GM21390 (cell line): ENCODE data around the gene PDE4D.

Experiments
- ATAC-seq: cut with Tn5 transposase; IDR thresholded peaks from one replicate; pipeline ENCODE4 v1.9.1; 2021; ENCODE audit not compliant: unreplicated experiment

PDE4D gene

DNA sequence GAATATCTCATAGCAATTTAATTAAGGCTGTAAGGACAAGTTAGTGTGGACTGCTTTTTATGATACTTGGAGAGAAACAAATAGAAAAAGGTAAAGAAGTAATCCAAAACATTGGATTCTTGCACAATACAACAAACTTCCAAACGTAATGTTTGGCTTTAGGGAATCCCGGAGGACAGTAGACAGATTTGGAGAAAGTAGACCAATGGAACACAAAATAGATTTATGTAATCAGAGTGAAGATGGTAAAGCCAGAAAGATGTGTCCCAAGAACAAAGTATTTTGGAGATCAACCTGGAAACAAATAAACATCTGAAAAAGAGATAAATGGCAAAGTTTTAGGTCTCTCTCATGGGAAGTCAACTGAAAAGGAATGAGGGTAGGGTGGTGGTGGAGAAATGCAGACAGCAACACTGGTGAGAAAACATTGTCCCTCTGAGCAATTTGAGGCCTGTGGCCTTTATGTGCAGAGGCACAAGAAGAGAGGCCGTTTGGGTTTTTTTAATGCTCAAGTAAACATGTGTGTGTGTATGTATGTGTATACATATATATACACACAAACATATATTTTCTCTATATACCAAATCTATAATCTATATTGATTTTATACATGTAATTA lies 620.6 kb downstream of the PDE4D start:
- no peak for ATAC-seq

DNA sequence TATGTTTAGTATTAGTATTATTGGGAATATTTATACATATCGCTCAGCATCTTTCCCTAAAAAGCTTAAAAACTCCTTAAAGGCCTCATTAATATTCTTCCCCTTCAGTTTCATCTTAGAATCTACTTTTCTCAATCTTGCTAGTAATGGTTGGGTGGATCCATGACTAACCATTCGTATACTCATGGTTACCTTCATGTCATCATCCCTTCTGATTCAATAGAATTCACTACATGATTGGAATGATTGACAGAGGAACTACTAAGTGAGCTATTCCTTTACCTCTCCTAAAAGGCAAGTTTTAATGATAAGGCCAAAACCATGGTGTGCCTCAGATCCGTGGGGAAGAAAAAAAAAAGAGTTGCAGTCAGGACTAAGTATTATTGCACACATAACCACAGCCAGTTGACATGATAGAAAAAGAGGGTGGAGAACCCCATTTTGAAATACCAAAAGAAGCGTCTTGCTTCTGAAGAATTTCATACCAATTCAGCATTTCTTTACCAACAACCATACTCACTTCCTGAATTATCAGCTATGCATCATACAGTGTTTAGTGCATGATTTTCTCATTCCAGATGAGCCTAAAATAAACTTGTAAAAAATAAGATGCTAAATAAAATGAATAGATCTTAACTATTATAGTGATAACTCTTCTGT lies 624.6 kb downstream of the PDE4D start:
- no peak for ATAC-seq

DNA sequence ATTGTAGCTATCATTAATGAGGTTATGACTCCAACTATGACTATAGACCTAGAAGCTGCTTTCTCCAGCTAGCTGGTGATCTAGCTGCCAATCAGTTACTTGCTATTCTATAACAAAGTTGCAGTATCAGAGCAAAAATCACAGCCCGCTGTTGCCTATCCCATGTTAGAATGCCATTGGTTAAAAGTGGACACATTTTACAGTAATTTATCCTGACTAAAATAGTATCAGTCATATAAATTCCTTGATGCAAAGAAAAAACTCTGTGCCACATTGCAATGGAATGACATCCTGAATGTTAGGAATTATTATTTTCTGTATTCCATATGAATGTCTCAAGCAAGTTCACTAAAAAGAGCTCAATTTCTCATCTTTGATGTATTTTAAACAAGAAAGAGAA lies 626.5 kb downstream of the PDE4D start:
- ATAC-seq = no peak

DNA sequence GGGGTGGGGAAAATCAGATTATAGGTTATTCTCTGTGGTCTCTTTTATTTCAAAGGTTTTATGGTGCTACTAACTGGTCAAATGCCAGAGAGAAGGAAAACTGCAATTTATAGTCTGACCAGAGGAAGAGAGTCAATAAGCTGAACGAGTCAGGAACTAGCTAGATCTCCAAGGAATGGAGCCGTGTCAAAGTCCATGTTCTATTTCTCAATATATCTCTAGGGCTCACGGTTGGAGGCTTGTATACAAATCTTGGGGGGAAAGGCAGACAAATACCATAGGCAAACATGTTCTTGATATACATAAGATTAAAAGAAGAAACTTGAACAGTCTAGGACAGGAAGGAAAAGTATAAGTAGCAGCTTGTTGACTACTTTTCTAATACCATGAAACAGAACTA lies 627.1 kb downstream of the PDE4D start:
- no peak for ATAC-seq

DNA sequence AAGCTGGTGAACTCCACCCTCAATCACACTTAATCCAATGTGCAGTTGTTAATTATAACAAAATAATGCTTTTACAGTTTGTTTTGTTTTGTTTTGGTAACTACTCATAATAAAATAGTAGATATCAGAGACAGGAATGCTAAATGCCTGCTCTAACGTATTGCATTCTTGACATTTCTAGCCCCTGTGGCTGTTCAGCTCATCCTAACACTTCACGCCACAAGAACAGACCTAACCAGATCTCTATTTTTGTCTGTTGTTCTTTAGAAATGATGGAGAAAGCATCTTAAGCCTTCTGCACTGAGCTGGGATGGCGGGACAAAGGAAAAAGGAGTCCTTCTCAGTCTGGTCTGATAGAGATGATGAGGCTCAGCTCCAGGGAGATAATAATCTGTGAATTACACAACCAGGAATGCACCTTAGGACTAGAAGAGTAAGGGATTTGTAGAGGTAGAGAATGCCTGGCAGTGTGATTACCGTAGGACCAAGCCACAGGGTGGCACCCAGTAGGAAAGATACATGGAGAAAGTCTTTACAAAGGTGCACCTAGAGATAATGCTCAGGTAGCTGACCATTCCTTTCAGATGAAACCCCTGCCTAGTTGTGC lies 628.8 kb downstream of the PDE4D start:
- no peak for ATAC-seq

DNA sequence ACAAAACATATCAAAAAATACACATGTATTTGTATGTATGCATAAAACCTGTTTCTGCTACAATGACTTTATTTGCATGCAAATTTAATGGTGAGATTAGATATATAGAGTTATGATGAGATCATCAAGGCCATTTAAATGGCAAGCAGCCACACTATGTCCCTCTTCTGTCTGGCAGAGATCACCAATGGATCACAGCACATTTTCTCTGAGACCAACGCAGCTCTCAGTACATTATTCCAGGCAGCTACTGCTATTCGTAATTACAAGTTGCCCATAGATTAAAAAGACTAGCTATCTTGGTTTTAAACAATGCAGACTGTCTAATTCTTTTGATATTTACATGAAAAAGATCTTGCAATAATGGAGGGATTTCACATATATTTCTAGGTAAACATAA lies 629.5 kb downstream of the PDE4D start:
- no peak for ATAC-seq

DNA sequence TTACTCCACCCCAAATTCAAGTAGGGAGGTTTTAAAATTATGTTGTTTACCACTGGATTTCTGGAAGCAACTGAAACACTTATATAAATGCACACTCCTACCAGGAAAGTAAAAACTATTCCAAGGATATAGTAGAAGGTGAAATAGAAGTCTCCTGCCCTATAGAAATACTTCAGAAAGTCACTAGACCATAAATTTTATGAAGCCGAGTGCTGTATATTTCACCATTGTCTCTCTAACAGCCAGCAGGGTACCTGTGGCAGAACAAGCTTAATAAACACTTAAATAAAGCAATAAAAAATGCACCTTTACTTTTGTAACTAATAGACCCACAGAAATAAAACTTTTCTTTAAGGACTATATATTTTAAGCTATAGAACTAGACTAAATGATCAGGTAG lies 631.6 kb downstream of the PDE4D start:
- ATAC-seq = no peak

DNA sequence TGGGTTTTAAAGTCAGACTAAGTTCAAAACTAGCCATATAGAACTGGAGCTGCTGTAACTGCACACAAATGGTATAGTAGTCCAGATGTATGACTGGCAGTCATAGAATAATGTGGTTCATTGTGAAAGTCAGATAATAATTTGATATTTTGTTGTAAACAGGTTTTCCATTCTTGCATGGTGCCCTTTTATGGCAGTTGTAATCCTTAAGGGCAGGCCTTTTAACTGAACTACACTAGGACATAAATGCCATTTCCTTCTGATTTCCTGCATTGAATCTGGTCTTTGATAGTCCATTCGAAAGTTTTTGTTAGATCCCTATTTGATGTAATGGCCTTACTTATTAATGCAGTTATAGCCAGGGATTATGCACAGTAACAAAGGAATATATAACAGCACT lies 632.6 kb downstream of the PDE4D start:
- ATAC-seq = no peak

DNA sequence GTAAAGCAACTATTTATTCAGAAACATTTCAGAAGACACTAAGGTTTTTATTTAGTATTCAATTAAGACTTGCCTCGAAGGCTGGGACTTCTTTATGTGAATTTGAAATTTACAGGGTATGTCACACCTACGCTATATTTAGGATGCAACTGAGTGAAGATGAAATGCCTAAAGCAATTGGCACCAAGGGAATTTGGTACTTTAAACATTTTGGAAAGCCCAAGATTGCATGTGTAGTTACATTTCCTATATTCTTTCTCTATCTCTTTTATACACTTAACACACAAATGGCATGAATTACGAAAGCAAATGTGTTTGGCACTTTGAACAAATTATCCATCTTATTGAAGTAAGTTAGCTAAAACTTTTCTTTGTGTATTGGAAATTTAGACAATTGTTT lies 633.3 kb downstream of the PDE4D start:
- ATAC-seq = no peak

DNA sequence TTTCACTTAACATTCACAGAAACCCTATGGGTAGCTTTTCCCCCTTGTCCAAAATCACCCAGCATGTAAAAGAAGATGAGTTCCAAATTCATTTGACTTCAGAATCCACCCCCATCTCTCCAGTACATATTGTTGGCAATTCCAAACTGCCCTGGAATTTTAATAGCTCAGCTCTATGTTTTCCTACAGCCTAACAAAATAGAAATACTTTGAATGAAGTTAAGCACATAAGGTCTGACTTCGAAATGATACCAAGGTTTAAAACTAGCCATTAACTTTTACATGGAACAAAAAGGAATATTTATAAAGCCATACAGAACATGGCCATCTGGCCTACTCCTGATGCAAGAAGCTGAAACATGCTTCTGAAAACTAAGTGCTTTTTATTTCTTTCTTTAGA lies 634.3 kb downstream of the PDE4D start:
- no peak for ATAC-seq

DNA sequence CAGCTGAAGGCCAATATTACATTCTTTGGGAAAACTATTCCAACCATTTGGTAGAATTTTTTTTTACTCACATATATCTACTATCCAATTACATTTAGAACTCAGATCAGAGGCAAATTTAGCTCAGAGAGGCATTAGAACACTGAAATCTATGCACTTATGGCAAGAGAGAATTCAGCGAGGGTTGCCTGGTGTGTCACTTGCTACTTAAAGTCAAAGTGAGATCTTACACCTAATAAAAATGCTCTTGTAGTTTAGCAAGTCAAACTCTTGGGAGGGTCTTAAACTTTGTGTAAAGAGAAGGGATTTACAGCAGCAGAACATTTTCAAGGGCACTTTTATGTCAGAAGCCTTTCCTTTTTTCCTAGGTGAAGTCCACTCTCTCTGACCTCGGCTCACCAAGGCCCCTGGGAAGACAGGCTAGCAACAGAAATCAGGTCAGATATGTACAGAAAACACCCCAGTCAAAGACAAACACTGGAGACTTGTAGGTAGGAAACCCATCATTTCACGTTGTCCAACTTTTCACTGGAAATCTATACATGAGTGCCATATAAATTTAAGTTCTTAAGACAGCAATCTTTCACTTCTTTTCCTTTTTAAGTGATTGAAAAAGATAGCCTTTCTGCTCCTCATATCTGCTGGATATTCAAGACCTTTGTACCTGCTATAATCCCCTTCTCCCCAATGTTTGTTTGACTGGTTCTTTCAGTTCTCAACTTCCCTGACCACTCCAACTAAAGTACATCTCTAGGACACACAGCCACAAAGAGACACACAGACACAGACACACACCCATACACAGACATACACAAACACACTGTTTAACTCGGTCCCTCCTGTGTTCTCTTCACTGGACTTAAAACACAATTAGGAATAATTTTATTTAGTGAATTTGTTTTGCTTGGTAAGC lies 635.8 kb downstream of the PDE4D start:
- ATAC-seq = no peak

DNA sequence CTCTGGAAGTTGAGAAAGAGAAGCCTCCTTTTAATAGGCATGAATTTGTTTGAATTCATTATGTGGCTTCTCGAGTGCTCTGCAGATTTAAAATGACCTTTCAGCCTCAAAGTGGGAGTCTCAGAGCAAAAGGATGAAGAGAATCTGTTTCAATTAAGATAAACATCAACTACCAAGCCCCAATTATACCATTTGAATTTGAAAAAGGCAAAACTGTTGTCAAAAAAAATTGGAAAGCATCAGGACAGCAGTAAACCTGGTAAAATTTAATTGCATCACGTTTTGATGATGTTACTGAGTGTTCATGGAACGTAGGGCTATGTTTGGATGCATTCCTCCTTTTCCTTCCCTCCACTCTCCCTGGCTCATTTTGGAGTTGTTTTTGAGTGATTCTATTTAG lies 637.2 kb downstream of the PDE4D start:
- no peak for ATAC-seq

DNA sequence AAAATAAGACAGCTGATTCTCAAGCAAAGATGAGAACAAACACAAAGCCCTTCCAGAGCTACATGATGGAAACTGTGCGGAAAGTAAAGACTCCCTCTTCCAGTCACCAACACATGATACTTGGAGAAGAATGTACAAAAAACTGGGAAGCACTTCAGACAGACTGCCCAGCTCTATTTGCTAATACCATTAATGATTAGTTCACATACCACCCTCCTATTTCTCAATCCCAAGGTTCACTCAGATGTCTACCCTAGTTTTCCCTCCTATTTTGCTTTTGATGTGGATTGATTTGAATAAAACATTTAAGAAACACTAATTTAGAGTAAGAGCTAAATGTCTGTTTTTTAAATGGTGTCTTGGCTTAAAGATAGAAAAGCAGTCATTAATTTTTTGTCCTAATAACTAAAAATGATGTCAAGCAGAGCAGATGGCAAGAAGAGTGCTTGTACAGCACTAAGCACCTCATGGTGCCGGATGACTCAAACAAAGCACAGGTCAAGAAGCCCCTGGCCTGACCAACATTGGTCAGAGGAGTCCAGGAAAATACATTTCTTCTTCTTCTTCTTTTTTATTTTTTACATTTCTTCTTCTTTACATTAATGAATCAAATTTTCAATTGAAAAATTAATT lies 639.4 kb downstream of the PDE4D start:
- ATAC-seq = no peak

DNA sequence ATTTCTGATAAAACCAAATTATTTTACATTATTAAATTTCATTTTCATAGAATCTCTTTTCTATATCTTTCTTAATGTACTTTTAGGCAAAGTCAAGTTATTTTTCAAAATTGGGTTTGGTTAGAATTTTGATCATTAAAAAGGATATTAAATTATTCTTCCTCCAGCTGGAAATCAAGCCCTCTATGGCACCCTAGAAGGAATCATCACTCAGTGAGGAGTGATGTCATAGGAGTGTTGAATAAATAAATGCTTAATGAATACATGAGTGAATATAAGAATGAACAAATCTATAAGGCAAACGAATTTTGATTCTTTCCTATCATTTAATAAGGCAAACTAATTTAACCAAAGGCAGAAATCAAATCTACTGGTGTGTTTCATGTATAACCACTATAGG lies 639.9 kb downstream of the PDE4D start:
- no peak for ATAC-seq

DNA sequence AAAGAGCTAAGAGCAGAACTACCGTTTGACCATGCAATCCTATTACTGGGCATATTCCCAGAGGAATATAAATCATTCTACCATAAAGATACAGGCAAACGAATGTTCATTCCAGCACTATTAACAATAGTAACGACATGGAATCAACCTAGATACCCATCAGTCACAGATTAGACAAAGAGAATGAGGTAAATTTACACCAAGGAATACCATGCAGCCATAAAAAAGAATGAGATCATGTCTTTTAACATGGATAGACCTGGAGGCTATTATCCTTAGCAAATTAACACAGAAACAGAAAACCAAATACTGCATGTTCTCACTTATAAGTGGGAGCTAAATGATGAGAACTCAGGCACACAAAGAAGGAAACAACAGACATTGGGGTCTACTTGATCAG lies 641.9 kb downstream of the PDE4D start:
- ATAC-seq = no peak

DNA sequence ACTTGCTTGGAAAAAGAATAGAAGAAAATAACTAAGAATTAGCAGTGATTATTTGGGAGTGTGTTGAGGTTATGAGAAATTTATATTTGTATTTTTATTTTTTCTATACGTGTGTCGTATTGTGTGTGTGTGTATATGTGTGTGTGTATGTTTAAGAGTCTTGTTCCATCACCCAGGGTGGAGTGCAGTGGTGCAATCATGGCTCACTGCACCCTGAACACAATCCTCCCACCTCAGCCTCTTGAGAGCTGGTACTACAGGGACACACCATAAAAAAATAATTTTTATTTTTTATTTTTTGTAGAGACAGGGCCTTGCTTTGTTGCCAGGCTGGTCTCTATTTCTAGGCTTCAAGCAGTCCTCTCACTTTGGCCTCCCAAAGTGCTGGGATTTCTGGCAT lies 643.8 kb downstream of the PDE4D start:
- ATAC-seq = no peak

DNA sequence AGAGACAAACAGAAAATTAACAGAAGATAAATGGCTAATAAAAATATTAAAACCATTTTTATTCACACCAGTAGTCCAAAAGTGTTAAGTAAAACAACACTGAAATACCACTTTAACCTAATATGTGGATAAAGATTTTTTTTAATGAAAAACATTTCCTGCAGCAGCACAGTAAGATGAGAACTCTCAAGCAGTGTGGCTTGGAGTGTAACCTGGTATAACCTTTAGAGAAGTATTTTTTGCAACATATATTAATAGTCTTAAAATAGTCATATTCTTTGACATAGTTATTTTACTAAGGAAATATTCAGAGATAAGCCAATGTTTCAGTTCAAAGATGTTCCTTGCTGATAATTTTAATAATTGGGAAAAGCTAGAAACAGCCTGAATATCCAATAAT lies 644.4 kb downstream of the PDE4D start:
- ATAC-seq = no peak

DNA sequence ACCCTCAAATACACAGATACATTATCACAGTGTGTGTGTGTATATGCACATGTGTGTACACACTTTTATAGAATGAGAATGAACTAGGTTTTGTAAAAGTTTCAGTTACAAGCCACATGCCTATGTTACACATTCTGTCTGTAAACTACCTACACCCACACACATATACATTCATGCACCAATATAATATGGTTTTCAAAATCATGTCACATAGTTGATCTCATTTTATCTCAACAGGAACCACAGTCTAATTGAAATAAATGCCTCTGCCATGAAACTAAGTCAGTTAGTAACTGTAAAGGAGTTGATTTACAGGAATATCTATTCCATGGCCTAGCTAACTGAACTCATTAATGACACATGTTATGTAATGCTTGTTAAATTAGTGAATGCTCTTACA lies 646.6 kb downstream of the PDE4D start:
- ATAC-seq = no peak

DNA sequence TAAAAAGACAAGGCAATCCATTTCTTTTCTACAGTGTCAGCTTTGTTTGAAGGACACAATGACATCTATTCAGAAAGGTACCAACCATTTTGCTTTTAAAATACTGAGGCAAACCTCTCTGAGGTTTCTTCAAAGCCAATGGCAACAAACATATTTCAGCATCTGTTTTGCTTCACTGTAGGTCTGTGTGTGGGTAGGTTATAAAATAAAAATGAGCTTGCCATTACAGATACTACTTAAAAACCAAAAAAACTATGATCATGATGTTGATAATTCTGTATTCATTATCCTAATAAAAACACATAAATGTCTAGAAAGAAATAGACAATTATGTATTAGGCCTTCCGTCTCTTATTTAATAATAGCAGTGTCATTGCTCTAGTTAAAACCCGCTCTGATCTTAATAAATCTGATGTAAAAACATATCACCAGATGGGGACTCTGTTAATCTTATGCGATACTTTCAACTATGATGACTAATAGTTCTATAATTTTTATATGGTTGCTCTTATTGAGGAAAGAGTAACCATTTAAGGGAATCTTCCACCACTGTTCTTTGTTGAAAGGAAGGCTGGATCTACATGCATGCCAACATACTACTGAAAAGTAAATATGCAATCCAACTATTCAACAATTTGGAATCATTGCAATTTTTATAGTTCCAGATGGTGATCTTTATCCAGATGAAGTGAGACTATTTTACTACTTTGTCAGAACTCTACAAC lies 647.2 kb downstream of the PDE4D start:
- no peak for ATAC-seq

DNA sequence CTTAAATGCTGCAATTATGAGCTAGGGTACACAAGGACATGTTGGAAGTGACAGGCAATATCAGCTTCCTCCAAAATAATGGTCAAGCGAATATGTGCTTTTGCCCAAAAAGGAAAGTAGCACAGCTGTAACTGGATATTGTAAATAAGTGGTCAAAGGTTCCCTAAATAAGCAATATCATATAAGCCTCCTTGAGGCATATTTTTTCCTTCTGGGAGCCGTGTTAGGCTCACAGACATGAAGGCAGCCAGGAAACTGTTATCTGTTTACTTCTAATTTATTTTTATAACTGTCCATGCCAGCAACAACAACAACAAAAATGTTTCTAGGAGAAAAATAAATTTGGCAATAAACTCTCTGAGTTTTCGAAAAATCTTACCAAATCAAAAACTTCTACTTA lies 648.3 kb downstream of the PDE4D start:
- ATAC-seq = no peak

DNA sequence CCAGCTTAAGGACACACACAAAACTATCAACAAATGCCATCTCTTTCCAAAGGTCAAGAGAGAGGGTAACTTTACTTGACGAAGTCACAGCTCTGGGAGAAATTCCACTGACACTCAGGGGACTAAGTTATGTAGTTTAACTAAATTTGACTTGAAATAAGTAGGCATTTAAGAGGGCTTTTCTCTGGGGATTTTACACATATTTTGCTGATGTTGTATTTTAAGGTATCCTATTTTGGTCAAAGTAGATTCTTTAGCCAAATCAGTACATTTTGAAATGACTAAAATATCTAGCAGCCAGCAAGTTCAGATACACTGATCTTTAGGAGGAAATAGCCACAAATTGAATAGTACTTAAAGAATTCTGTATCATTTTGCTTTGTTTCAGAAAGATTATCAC lies 652.0 kb downstream of the PDE4D start:
- ATAC-seq = no peak
